Stimulated activated CD8-positive, alpha-beta memory T cell treated with anti-CD3 and anti-CD28 coated beads, Interleukin-7, amount 100 ng/mL, for 48 hours (primary cell): ENCODE data around the gene GPSM3.
"Not testable (repeated sequence)": the region's sequence is repeated elsewhere in the genome, so short reads cannot be mapped to it uniquely, and the experiment has no call there.

Experiments
- DNase-seq, 2 donors: peaks; one replicate each; pipeline ENCODE4 v3.0.0-alpha.2; 2020; ENCODE audit warnings: low read depth in 1 of 2; ENCODE audit errors: extremely low read depth in 1 of 2

Gene GPSM3

GRCh38 chr6:32152769-32153563, 39.5 kb downstream of the GPSM3 start:
- DNase-seq = no peak

- no peak for DNase-seq
These were observed 40.3 kb downstream of the GPSM3 start, which contains the start of gene PRRT1 for GRCh38 chr6:32151863-32152768. Gene PRRT1, minus strand, starts transcription at chr6:32151939. Its CDS starts 112 bp downstream, at chr6:32151827.

- DNase-seq = no peak
These were observed 41.1 kb downstream of the GPSM3 start for GRCh38 chr6:32151181-32151862.

- DNase-seq = no peak
These were observed 42.2 kb downstream of the GPSM3 start for GRCh38 chr6:32149932-32150870.

- no peak for DNase-seq
These were observed 43.2 kb downstream of the GPSM3 start for GRCh38 chr6:32149092-32149755.

GRCh38 chr6:32148289-32149091, 44.0 kb downstream of the GPSM3 start:
- DNase-seq = peak; percentile 47 to 50

GRCh38 chr6:32147401-32148132, 44.9 kb downstream of the GPSM3 start:
- no peak for DNase-seq

GRCh38 chr6:32146687-32147086, 45.8 kb downstream of the GPSM3 start:
- no peak for DNase-seq

- DNase-seq = no peak
These were observed 46.2 kb downstream of the GPSM3 start for GRCh38 chr6:32146287-32146686.

GRCh38 chr6:32144238-32144637, 48.2 kb downstream of the GPSM3 start:
- not testable (repeated sequence) for DNase-seq
